HepG2 (cell line): Measurements from ENCODE around the gene CMIP. TPM values are rescaled to one million over a fixed set of nuclear protein-coding genes. Genes with fewer than 3 reads are reported as not detected.
A peak's percentile ranks its signal among the peaks of the same experiment; 100 is the strongest.

Experiments used
- ATAC-seq: fragments of 200-7000 bp; cut with Tn5 transposase; 3 replicates; pipeline ENCODE4 v1.9.1; 2020; ENCODE audit warnings: mild to moderate bottlenecking, moderate library complexity
- BruUV-seq: library from RNA; stranded (reverse); fragments of 400-500 nt; replicated peaks from 2 replicates; lab custom pipeline; 2021; lab: Mats Ljungman, UMichigan
- CTCF ChIA-PET: fragments of 300-600 bp; formaldehyde crosslinking; extraction: SDS; loops from one replicate; lab custom pipeline; 2021; ENCODE audit warnings: low total read pairs, inconsistent platforms, low intra/inter-chr PET ratio; lab: Yijun Ruan, JAX
- POLR2A ChIA-PET: fragments of 350-600 bp; sonication (Branson Sonifier 250); formaldehyde crosslinking; loops from one replicate; lab custom pipeline; 2020; ENCODE audit warnings: antibody characterized with exemption, inconsistent platforms; lab: Yijun Ruan, JAX
- DNase-seq: peaks from one replicate; pipeline ENCODE4 v3.0.0-alpha.2; 2015; ENCODE audit warnings: low spot score
- FAIRE-seq: peaks from 3 replicates; lab custom pipeline; 2011; peaks lifted over from hg19 to GRCh38; lab: Jason Lieb, UNC
- H2AFZ ChIP-seq: one replicate; pipeline ENCODE4 v1.6.1; 2011; ENCODE audit warnings: low read length, inconsistent platforms
- H3K27ac ChIP-seq: fragments of 300-600 bp; 3 replicates; pipeline ENCODE4 v1.8.0; 2011; ENCODE audit warnings: mixed run types, mild to moderate bottlenecking, mixed read lengths, low read length, inconsistent platforms; ENCODE audit not compliant: insufficient read depth; ENCODE audit errors: extremely low read length
- H3K27me3 ChIP-seq, 2 experiments: fragments of 200-600 bp in 1 of 2; 2 replicates in 1 of 2; 3 replicates in 1 of 2; pipeline versions ENCODE4 v1.6.0 to v1.8.0; 2011; ENCODE audit warnings: low read length in 2 of 2, mild to moderate bottlenecking in 2 of 2, moderate library complexity in 2 of 2, inconsistent platforms in 1 of 2; ENCODE audit not compliant: insufficient read depth in 2 of 2, control insufficient read depth in 1 of 2
- H3K36me3 ChIP-seq, 2 experiments: fragments of 200-600 bp in 1 of 2; replicated peaks in 1 of 2; 2 replicates in 1 of 2; 3 replicates in 1 of 2; pipeline versions ENCODE4 v1.5.1 to v1.8.0; 2011; ENCODE audit warnings: low read length in 2 of 2, inconsistent platforms in 1 of 2; ENCODE audit not compliant: insufficient read depth in 2 of 2, control insufficient read depth in 1 of 2
- H3K4me1 ChIP-seq: 2 replicates; pipeline ENCODE4 v1.5.1; 2012; ENCODE audit warnings: low read length, inconsistent platforms; ENCODE audit not compliant: insufficient read depth
- H3K4me2 ChIP-seq: 2 replicates; pipeline ENCODE4 v1.6.0; 2011; ENCODE audit warnings: low read depth, low read length, inconsistent platforms
- H3K4me3 ChIP-seq, 3 experiments: fragments of 200-600 bp in 1 of 3; sonication (generic), shearing (Covaris generic) in 1 of 3; replicated peaks in 1 of 3; 2 replicates each; pipeline ENCODE4 v1.5.1; 2011 to 2016; ENCODE audit warnings: low read length in 3 of 3, inconsistent platforms in 2 of 3, low read depth in 2 of 3, mild to moderate bottlenecking in 2 of 3, control low read depth in 1 of 3, mixed read lengths in 1 of 3; ENCODE audit not compliant: insufficient read depth in 1 of 3
- H3K79me2 ChIP-seq: one replicate; pipeline ENCODE4 v1.6.1; 2011; ENCODE audit warnings: low read length, inconsistent platforms; ENCODE audit not compliant: insufficient read depth
- H3K9ac ChIP-seq: 2 replicates; pipeline ENCODE4 v1.6.0; 2011; ENCODE audit warnings: mild to moderate bottlenecking, low read depth, low read length, inconsistent platforms; ENCODE audit not compliant: insufficient read depth
- H3K9me3 ChIP-seq: 2 replicates; pipeline ENCODE4 v1.5.1; 2012; ENCODE audit warnings: mild to moderate bottlenecking, low read length
- H4K20me1 ChIP-seq: 2 replicates; pipeline ENCODE4 v1.6.0; 2011; ENCODE audit warnings: inconsistent platforms, mild to moderate bottlenecking, low read length, moderate library complexity; ENCODE audit not compliant: insufficient read depth
- WGBS: methylation state at CpG from one replicate; pipeline ENCODE4 v1.1.6; 2017; ENCODE audit warnings: low lambda C conversion rate; 5-methylcytosine and 5-hydroxymethylcytosine counted together
- in situ Hi-C: cut with HindIII; loops from 2 replicates; pipeline ENCODE4 v1.10.0; 2017; ENCODE audit warnings: low pct_unique_long_range_greater_than_20kb; ENCODE audit not compliant: extremely low pct_ligation_motif_present
- intact Hi-C: fragments of 100-400 bp; cut with micrococcal nuclease; formaldehyde crosslinking; loops from one replicate; pipeline ENCODE4 v1.10.0; 2022; ENCODE audit not compliant: unreplicated experiment
- polyA plus RNA-seq, 8 experiments: library from polyadenylated mRNA; depleted of rRNA in 3 of 8; stranded (reverse) in 7 of 8; unstranded in 1 of 8; fragments of >200 nt; fragmentation: Illumina TruSeq in 4 of 8; extraction: Trizol in 4 of 8; gene quantifications; 2 replicates each; pipeline versions ENCODE4 v1.2.1 to v1.2.3, GENCODE V29; 2011 to 2016; ENCODE audit warnings: low read depth in 4 of 8, missing spikeins in 1 of 8, mixed read lengths in 1 of 8; ENCODE audit not compliant: insufficient read depth in 1 of 8
- total RNA-seq, 5 experiments: library from RNA; depleted of rRNA; stranded (reverse); fragments of >200 nt; fragmentation: Illumina TruSeq; extraction: Trizol; gene quantifications; 2 replicates each; pipeline ENCODE4 v1.2.3, GENCODE V29; 2016; ENCODE audit warnings: low read depth in 1 of 5
- TF ChIP-seq, protein P1 (sequence below): sonication (generic); formaldehyde crosslinking; IDR thresholded peaks from 2 replicates; pipeline ENCODE4 v1.5.1; 2020; ENCODE audit warnings: mild to moderate bottlenecking, missing genetic modification reagents, moderate library complexity
- TF ChIP-seq, protein P2 (sequence below): IDR thresholded peaks from 2 replicates; pipeline ENCODE4 v1.6.1; 2018; ENCODE audit warnings: missing genetic modification reagents, mild to moderate bottlenecking, missing compliant biosample characterization
- TF ChIP-seq, protein P3 (sequence below): sonication (generic); formaldehyde crosslinking; IDR thresholded peaks from 2 replicates; pipeline ENCODE4 v1.4.0; 2020; ENCODE audit warnings: mild to moderate bottlenecking, missing genetic modification reagents

The CMIP gene
- total and polyA plus RNA-seq, 2 of the 13 experiments (the other 11 are each of a cell fraction or from before 2014, with no cell fraction given) = 10.9 to 18.1 TPM

DNA sequence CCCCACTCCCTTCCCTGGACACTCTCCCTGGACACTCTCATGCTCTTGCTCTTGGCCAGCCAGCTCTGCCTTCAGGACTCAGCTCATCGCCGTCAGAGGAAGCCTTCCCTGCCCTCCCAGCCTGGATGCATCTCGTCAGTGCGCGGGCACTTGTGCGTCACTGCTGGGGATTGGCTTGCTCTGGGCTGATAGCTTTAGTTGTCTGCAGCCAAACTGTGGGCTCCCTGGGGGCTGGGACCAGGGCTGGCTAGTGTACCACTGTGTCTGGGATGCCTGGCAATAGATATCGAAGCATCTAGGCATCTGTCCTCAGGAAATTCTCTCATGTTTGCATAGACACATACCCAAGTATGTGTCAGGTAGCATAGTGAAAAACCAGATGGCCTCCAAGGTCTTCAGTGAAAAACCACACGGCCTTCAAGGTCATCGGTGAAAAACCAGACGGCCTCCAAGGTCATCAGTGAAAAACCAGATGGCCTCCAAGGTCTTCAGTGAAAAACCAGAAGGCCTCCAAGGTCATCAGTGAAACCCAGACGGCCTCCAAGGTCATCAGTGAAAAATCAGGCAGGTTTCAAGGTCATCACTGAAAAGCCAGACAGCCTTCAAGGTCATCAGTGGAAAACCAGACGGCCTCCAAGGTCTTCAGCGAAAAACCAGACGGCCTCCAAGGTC is 72.0 kb downstream of the CMIP start:
- CTCF ChIA-PET = no interaction called here
- Histone ChIP-seq H3K4me1 (peaks cover 61% of the 10 kb centered on the region), H3K9ac (no peak overlapping the region), H3K27me3 (no peaks in the 10 kb centered on the region), H2AFZ (no peak overlapping the region), H3K4me3 (no peak overlapping the region), H3K4me2 (no peak overlapping the region), H3K36me3 (peaks cover 18 to 54% of the 10 kb centered on the region in 2 experiments), H3K9me3 (no peaks in the 10 kb centered on the region), H4K20me1 (peaks cover 93% of the 10 kb centered on the region), H3K27ac (no peak overlapping the region), H3K79me2 (peaks cover 91% of the 10 kb centered on the region)
- POLR2A ChIA-PET = interaction anchor here (1.0 kb wide), 1 partner anchor 17 kb away, joined by 3 read pairs; no protein-coding TSS in a partner anchor
- ATAC-seq (no peak), DNase-seq (no peak), FAIRE-seq (no peak)
- intact Hi-C loops (no loop called here), in situ Hi-C loops (no loop called here)
- 96% methylated on average over 14 of the region's 14 CpGs for WGBS
- no TSS peak for BruUV-seq
- TF ChIP-seq, protein P1, sequence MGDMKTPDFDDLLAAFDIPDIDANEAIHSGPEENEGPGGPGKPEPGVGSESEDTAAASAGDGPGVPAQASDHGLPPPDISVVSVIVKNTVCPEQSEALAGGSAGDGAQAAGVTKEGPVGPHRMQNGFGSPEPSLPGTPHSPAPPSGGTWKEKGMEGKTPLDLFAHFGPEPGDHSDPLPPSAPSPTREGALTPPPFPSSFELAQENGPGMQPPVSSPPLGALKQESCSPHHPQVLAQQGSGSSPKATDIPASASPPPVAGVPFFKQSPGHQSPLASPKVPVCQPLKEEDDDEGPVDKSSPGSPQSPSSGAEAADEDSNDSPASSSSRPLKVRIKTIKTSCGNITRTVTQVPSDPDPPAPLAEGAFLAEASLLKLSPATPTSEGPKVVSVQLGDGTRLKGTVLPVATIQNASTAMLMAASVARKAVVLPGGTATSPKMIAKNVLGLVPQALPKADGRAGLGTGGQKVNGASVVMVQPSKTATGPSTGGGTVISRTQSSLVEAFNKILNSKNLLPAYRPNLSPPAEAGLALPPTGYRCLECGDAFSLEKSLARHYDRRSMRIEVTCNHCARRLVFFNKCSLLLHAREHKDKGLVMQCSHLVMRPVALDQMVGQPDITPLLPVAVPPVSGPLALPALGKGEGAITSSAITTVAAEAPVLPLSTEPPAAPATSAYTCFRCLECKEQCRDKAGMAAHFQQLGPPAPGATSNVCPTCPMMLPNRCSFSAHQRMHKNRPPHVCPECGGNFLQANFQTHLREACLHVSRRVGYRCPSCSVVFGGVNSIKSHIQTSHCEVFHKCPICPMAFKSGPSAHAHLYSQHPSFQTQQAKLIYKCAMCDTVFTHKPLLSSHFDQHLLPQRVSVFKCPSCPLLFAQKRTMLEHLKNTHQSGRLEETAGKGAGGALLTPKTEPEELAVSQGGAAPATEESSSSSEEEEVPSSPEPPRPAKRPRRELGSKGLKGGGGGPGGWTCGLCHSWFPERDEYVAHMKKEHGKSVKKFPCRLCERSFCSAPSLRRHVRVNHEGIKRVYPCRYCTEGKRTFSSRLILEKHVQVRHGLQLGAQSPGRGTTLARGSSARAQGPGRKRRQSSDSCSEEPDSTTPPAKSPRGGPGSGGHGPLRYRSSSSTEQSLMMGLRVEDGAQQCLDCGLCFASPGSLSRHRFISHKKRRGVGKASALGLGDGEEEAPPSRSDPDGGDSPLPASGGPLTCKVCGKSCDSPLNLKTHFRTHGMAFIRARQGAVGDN (CRISPR knock-in tag) = peak; percentile 23; the same call in 1 of the 2 replicates
- TF ChIP-seq, protein P2, sequence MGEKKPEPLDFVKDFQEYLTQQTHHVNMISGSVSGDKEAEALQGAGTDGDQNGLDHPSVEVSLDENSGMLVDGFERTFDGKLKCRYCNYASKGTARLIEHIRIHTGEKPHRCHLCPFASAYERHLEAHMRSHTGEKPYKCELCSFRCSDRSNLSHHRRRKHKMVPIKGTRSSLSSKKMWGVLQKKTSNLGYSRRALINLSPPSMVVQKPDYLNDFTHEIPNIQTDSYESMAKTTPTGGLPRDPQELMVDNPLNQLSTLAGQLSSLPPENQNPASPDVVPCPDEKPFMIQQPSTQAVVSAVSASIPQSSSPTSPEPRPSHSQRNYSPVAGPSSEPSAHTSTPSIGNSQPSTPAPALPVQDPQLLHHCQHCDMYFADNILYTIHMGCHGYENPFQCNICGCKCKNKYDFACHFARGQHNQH (CRISPR knock-in tag) = no peak
- TF ChIP-seq, protein P3, sequence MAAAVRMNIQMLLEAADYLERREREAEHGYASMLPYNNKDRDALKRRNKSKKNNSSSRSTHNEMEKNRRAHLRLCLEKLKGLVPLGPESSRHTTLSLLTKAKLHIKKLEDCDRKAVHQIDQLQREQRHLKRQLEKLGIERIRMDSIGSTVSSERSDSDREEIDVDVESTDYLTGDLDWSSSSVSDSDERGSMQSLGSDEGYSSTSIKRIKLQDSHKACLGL (CRISPR knock-in tag) = peak; percentile 43; the same call in 1 of the 2 replicates
